NCI-H1436 (cell line): ENCODE results near the gene SRRD.

Experiments used
- DNase-seq: peaks from one replicate; lab custom pipeline; 2025; lab: John Stamatoyannopoulos, UW

SRRD gene

DNA sequence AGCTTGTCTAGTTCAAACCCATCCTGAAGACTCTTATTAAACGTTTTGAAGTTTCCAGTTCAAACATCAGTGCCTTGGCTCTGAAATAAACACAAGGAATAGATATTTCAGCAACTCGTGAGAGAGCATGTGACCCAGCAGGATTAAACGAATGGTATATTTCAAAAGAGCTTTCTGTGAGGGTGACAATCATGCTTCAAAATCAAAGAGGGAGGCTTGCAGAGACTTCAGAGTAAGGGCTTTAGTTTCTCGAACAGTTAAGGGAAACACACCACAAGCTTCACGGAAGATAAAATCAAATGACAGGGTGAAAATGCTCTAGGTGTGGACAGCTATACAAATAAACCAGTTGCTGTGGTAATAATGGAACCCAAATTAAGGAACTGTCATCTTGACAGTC is 1.5 kb upstream of the SRRD start:
- DNase-seq, result no peak

DNA sequence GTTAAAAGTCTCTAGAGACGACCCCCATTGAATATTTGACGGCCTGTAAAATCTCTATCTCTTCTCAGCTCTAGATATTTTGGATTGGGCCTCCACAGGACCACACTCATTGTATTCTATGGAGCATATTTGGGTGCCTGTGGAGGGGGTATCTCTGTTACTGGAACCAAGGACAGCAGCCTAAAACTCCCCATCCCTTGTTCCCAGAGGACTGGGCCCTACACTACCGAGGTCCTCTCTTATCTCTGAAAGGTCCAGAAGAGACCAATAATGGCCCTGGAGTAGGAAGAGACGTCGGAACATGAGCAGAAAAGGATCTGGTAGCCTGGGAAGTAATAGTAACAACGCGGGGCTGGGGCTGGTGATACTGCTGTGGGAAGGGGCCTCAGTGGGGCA is 636 bp upstream of the SRRD start:
- DNase-seq, result no peak

DNA sequence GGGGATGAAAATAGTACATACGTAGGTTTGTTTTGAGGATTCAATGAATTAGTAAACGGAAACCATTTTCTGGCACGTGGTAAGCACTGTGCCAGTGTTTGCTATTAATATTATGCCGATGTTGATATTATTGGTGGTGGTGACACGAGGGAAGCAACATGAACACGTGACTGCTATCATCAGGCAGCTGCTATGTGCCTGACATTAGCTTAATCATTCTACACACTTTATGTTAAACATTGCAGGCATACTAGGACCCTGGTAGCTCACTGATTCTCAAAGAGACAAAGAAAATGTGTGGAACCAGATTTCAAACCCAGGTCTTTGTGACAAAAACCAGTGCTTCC is 656 bp downstream of the SRRD start:
- DNase-seq, result no peak

DNA sequence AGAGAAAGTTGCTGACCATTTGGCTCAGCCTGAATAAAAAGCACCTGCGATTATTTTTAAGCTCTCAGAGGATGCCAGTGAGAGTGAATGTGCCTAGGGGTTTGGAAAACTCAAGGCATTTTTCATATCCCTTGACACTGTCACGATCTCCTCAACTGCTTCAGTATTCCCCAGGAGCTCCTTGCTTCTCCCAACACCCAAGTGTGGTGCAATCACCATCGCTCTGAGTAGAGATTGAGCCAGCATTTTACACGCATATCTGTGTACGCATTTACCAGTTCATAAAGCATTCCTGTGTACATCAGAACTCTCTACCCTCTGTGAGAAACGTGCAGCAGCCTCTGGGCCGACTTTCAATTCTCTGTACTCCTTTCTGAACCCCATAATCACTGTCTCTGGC is 1.3 kb downstream of the SRRD start:
- DNase-seq, result no peak

DNA sequence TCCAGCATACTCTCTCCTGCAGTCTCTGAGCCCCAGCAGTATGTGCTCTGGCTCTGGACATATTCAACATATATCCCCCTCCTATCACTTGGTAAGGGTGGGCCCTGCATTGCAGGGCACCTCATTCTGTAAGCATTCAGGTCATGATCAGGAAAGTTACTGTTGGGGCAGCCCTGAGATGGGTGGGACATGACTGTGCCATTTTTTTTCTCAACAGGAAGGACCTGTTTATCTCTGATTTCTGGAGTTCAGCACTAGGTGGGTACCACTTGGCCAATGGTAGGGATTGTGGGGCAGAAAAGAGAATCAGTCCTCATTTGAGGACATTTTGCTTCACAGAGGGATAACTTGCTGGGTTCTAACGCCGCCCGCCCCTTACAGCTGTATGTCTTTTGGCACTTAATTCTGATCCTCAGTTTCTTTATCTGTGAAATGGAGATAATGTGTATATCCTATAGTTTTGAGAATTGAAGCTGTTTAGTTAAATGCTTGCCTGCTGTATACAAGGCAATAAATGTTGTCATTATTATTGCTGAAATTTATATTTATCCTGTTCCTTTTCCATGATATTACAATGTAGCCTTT is 2.2 kb downstream of the SRRD start:
- DNase-seq, result no peak

DNA sequence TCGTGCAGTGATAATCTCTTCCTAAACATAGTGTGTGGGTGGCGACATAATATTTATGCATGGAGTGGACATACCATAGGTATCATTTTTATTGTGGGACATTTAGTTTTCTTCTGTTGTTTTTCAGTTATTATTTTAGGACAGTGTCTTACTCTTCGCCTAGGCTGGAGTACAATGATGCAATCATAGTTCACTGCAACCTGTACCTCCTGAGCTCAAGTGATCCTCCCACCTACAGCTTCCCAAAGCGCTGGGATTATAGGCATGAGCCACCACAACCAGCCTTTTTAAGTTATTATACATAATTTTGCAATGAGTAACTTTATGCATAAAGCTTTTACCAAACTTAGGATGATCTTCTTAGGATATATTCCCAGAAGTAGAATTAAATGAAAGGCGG is 2.7 kb downstream of the SRRD start:
- DNase-seq, result no peak

DNA sequence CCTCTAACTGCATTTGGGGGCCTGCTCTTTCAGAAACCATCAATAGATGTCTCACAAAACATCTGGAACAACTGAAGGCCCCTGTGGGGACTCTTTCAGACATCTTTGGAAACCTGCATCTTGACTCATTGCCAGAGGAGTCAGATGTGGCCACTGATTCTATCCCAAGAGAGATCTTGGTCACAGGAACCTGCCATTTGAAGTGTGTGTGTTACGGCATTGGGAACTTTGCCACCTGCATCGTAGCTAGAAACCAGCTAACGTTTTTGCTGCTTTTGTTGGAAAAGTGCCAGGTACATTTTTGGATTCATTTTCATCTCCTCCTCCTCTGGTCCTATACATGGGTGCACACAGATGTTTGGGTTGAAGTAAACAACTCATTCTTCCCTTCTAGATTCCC is 4.3 kb downstream of the SRRD start:
- DNase-seq, result no peak

DNA sequence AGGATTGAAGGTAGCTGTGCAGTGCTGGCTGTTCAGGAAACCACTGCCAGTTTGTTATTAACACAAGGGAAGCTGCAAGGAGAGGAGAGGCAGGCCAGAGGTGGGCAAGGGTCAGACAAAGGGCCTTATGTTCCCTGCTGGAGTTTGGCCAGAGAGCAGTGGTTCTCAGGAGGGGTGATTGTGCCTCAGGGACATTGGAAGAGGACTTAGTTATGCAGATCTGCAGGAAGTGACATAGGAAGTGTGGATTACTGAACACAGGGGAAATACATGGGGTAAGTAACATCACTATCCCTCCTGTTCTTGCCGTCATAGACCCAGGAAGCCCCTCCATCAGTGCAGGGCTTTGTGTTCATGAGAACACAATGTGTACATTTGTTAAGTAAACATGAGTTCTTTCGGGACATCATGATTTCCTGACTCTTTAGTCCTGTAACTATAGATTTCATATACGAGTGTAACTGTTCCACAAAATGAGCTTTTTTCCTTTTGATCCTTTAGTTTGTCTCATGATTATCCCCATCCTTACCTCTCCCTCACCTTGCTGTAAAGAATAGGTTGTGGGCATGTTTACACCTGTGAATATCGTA is 5.9 kb downstream of the SRRD start:
- no peak for DNase-seq

DNA sequence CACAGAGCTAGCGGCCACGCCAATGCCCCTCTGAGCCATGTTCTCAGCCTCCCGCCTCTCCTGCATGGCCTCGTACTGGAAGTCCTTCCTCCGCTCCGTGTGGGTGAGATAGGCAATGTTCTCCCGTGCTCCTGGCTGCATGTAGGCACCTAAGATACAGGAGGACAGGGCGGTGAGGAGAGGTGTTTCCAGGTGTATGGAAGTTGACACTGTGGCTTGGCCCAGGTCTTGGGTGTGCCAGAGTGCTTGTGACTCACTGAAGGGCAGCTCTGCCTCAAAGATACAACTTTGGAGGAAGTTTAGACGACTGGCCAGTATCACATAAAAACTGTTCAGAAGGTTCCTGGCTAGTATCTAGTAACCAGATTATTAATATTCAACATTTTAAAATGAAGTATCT is 8.5 kb downstream of the SRRD start:
- no peak for DNase-seq

DNA sequence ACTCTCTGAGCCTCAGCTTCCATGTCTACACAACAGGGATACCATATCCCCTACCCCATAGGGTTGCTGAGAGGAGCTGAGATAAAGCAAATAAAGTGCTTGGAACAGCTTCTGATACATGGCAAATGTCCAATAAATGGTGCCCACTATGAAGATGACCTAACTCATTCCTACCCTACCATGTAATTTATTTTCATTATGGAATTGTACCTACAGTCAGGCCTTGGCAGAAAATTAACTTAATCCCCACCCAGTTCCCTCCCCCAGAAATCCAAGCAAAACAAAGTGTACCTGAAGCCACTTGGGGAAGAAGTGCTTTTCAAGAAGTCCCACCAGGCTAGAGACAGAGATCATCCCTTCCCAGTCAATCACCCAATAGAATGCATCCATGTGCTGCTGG is 10.8 kb downstream of the SRRD start:
- DNase-seq, result no peak

DNA sequence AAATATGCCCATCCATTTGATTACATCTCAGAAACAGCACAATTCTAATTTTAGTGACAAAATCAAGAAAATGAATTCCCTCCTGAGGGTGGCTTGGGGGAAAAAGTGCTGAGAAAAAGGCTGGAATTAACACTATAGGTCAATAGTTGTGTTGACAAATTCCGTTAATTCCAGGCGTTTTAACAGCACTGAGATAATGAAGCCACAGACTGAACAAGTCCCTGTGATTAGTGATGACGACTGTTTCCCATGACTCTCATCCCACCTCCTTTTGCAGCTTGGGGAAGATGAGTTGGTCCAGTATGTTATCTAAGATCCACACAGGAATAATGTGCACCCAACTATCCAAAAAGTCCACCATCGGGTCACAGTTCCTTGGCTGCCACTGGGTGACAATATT is 12.8 kb downstream of the SRRD start:
- DNase-seq, result no peak

DNA sequence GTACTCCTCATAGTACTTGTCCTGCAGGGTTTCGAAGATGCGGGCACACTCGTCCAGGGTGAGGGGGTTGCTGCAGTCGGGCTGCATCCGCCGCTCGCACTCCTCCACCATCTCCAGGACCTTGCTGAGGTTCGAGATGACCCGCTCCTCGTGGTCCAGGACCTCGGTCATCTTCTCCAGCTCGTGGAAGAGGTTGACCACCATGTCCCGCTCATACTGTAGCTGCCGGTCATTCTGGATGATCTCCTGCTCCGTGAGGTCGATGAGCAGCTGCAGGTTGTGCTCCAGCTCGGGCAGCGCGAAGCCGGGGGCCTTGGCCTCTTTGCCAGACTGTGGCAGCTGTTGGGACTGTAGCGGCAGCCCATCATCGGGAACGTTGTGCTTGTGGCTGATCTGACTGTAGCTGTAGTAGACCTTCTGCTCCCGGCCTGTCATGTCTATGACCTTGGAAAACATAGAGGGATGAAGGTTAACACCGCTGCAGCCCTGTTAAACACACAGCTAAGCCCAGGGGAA is 15.6 kb downstream of the SRRD start:
- no peak for DNase-seq

DNA sequence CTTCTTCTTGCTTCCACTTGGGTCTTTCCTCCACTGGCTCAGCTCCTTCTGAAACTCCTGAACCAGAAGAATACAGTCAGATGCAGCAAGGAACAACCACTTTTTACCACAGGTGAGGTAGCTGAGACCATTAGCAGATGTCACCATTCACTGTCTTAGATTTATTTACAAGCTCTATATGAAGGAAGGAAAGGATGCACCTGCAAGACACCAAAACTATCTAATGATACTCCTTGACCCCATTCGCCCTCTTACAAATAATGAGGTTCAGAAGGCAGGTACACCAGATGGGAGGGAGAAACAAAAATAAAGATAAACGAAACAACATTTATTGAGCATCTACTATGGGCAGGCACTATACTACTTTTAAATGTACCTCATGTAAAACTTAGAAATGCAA is 18.3 kb downstream of the SRRD start:
- no peak for DNase-seq

DNA sequence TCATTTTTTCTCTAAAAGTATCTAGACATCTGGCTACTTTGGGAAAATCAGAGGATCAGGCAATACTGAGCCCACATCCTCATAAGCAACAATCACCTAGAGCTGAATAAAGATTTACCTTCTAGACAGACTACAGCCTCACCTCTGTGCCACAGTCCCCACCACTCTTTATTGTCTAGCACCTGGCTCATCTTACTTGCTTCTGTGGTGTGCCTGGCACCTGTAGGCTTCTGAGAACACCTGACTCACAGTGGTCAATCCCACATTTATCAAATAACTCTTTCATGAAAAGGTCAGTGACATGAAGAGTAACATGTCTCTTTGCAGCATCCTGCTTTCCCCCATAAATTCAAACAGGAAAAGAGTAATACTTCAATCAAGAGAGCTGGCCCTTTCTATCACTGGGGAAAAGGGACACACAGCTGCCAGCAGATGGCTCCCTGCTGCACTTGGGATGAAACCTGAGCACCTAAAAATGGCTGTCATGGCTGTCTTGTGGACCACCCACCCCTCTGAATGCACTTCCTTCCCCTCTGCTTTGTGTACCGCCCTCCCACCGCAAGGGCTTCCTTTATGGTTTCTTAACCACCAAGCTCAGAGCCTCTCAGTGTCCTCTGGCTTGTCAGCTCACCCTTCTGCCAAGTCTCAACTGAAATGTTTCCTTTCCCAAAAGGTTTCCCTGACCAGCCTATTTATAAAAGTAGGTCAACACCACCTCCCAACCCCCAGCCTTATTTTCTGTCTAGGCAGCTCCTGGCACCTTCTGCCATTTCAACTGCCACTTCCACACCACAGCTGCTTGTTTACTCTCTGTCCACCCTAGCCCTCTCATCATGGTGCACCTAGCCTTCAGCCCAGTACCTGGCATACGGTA is 19.2 kb downstream of the SRRD start:
- peak; percentile 20 for DNase-seq

DNA sequence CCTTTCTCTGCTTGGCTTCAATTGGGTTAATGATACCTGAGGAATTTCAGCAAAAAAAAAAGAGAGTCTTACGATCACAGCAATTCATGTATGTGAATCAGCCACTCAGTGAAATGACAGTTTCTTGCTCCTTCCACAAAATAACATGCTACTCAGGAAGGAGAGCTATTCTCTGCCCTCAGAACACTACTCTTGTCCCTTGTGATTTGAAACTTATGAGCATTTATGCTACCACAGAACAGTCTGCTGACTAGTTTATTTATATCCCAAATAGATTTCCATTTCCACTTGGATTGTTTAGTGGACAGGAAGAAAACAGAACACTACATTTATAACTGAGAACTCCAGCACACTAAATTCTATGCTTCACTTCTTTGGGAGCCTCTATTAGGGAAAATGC is 20.1 kb downstream of the SRRD start:
- no peak for DNase-seq

DNA sequence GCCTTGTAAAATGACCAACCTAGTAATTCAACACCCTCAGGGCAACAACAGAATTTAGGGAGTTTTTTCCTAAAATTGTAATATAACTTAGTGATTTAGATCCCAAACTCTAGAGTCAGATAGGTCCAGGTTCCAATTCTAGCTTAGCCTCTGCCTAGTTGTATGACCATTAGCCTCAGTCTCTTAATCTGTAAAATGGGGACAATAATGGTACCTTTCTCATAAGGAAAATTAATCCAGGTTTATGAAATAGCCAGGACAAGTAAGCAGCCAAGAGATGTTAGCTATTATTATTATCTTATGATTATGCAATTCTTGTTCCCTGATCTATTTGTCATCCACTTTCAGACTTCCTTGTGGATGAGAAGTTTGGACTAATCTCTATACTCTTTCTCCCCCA is 24.5 kb downstream of the SRRD start:
- no peak for DNase-seq

DNA sequence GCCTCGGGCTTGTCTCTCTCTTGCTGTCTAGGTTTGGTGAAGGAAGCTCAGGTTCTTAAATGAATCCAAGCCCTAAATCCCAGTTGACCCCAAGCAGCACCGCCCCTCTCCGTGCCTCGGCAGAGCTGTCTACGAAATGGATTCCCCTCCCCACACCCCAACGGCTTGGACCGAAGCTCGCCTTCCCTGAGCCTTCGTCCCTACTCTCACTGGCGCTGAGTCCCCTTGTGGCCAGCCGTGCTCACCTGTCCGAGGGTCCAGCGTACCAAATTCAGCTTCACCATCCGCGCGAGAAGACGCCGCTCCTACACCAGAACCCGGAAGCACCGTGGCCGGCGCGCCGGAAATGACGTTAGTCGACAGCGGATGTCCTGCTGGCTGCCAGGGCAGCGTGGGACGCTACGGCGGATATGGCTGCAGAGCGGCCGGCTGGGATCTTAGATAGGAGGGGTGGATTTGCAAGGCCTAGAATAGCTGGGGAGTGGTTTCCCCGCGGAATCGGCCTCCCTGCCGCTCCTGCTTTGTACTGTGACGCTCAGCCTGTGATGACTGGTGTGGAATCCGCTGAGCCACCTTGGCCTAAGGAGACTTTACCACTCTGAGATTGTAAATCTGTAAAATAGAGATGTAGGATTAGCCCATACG is 28.6 kb downstream of the SRRD start, which contains the start of gene TFIP11:
Gene TFIP11 (minus strand): TSS at position 325 of the 645 bp plus-strand sequence. CDS start 2,201 bp downstream, outside the sequence.
- DNase-seq, result peak; percentile 83

DNA sequence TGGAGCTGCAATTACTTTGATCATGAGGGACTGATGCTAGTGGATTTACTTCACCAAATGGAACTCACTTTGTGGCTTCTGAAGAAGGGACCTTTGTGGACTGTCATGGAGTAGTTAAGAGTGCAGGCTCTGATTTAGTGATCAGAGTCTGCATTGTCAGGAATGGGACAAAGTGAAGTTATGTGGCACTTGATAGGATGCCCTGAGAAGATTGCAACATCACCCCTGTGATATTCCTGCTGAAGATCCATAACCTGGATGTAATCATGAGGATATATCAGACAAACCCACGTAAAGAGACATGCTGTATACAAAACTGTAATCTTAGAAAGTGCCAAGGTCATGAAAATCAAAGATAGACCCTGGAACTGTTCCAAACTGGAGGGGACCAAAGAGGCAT is 30.2 kb downstream of the SRRD start:
- DNase-seq, result no peak

DNA sequence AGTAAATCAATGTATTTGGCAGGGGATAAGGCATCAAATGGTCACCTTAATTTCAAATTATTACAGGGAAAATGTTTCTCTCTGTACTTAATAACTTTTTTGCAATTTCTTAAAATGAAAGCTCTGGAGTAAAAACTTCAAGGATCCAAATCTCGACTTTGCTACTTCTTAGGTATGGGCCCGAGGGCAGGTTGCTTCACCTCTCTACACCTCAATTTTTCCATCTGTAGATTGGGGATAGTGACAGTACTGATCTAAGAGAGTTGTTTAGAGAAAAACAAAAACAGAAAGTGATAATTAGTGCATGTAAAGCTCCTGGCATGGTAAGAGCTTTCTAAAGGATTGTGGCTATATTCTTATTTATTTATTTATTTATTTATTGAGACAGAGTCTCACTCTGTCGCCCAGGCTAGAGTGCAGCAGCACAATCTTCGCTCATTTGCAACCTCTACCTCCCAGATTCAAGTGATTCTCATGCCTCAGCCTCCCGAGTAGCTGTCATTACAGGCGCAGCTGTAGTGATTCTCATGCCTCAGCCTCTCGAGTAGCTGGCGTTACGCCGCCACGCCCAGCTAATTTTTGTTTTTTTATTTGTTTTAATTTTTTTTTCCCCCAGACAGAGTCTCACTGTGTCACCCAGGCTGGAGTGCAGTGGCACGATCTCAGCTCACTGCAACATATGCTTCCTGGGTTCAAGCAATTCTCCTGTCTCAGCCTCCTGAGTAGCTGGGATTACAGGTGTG is 30.9 kb downstream of the SRRD start:
- no peak for DNase-seq

DNA sequence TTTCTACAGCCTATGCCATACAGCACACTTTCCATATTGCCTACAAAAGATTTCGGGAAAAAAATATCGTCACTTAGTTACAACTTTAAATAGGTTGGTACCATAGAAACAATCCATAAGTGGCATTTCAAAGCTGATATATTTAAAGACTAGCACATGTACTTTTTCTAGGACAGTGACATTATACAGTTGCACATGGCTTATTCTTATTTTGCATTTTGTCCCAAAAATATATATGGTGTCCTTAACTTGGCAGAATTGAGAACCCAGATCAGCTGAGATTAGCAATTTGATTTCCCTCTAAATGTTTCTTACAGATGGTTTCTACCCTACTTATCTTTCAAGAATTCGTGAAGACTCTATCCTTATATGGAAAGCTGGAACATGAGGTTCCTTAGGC is 32.3 kb downstream of the SRRD start:
- no peak for DNase-seq

DNA sequence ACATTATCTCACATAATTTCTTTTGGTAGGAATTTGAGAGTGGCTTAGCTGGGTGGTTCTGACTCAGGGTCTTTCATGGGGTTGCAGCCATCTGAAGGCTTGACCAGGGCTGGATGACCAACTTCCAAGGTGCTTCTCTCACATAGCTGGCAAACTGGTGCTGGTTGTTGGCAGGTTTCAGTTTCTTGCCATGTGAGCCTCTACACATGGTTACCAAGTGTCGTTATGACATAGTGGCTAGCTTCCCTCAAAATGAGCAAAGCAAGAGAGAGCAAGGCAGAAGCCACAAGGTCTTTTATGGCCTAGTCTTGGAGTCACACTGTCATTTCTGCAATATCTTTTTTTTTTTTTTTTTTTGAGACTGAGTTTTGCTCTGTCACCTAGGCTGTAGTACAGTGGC is 32.8 kb downstream of the SRRD start:
- no peak for DNase-seq

DNA sequence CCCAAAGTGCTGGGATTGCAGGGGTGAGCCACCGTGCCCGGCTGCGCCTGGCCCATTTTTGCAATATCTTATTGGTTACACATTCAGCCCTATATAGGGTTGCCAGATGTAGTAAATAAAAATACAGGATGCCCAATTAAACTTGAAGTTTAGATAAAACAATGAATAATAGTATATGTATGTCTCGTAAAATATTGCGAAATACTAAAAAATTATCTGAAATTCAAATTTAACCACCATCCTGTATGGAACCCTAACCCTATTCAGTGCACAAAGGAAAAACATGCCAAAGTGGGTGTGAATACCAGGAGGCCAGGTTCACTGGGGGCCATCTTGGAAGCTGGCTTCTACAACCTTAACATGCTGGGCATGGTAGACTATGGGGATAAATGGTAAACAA is 33.8 kb downstream of the SRRD start:
- DNase-seq, result no peak
